GM13977 (cell line): ENCODE measurements around the gene CCDC93.

Experiments
- DNase-seq: peaks from one replicate; pipeline ENCODE4 v3.0.0; 2012; ENCODE audit warnings: low spot score
- CTCF ChIP-seq: IDR thresholded peaks from 2 replicates; pipeline ENCODE4 v1.5.1; 2012; ENCODE audit warnings: mild to moderate bottlenecking, control low read depth; ENCODE audit not compliant: insufficient read depth; ENCODE audit errors: extremely low read depth, missing control alignments
- in situ Hi-C: fragments of 300-500 bp; cut with MboI; formaldehyde crosslinking; loops from one replicate; pipeline ENCODE4 v1.12.0; 2022; ENCODE audit warnings: low sequenced_read_pairs, low pct_unique_long_range_greater_than_20kb, mixed read lengths, inconsistent platforms; ENCODE audit not compliant: unreplicated experiment

CCDC93 gene

GRCh38 chr2:117958186-117958585 is 55.7 kb downstream of the CCDC93 start:
- no peak for TF ChIP-seq CTCF
- in situ Hi-C loops: no loop called here
- no peak for DNase-seq

- TF ChIP-seq CTCF: no peak
- in situ Hi-C loops: no loop called here
- DNase-seq: no peak
Observed at GRCh38 chr2:117957616-117958015, 56.3 kb downstream of the CCDC93 start.

GRCh38 chr2:117956036-117956796 is 57.7 kb downstream of the CCDC93 start:
- in situ Hi-C loops: no loop called here
- no peak for TF ChIP-seq CTCF
- no peak for DNase-seq

- in situ Hi-C loops: no loop called here
- no peak for DNase-seq
- no peak for TF ChIP-seq CTCF
Observed at GRCh38 chr2:117953231-117953630, 60.6 kb downstream of the CCDC93 start.

- TF ChIP-seq CTCF: no peak
- DNase-seq: no peak
- in situ Hi-C loops: no loop called here
Observed at GRCh38 chr2:117952701-117953100, 61.2 kb downstream of the CCDC93 start.

GRCh38 chr2:117952228-117952627 is 61.6 kb downstream of the CCDC93 start:
- no peak for DNase-seq
- in situ Hi-C loops: no loop called here
- no peak for TF ChIP-seq CTCF
